Tibial nerve (tissue), 4 donors: ENCODE results near the gene SLC25A36. TPM values are rescaled to one million over a fixed set of nuclear protein-coding genes. Genes with fewer than 3 reads are reported as not detected.
"Not testable (repeated sequence)": the region's sequence is repeated elsewhere in the genome, so short reads cannot be mapped to it uniquely, and the experiment has no call there.

Experiments used
- DNase-seq, 2 donors: peaks; one replicate each; pipeline ENCODE4 v3.0.0-alpha.2; 2019; ENCODE audit warnings: low spot score in 2 of 2
- H3K27ac ChIP-seq, 4 donors: fragments of 200-600 bp; sonication (generic) in 3 of 4; one replicate each; pipeline ENCODE4 v1.5.1; 2017 to 2019; ENCODE audit warnings: mild to moderate bottlenecking in 1 of 4
- H3K27me3 ChIP-seq, 2 donors: fragments of 200-600 bp; sonication (generic) in 1 of 2; one replicate each; pipeline versions ENCODE4 v1.5.1 to v1.6.0; 2017 to 2019
- H3K36me3 ChIP-seq, 3 donors: fragments of 200-600 bp; sonication (generic); one replicate each; pipeline ENCODE4 v1.5.1; 2018 to 2019
- H3K4me1 ChIP-seq, 4 donors: fragments of 200-600 bp; sonication (generic) in 3 of 4; one replicate each; pipeline ENCODE4 v1.5.1; 2017 to 2019
- H3K4me3 ChIP-seq, 4 donors: fragments of 200-600 bp; sonication (generic) in 3 of 4; one replicate each; pipeline ENCODE4 v1.5.1; 2017 to 2019; ENCODE audit warnings: mild to moderate bottlenecking in 1 of 4, moderate library complexity in 1 of 4
- H3K9me3 ChIP-seq, 4 donors: fragments of 200-600 bp; sonication (generic) in 3 of 4; one replicate each; pipeline ENCODE4 v1.5.1; 2017 to 2019
- CTCF ChIP-seq, 5 experiments: fragments of 200-600 bp in 3 of 5; fragments of 450-650 bp in 2 of 5; sonication (generic) in 3 of 5; IDR thresholded peaks; one replicate each; pipeline ENCODE4 v1.5.1; 2016 to 2019; ENCODE audit warnings: antibody characterized with exemption in 5 of 5, mild to moderate bottlenecking in 3 of 5, moderate library complexity in 2 of 5
- EP300 ChIP-seq, 2 donors: sonication (generic); formaldehyde crosslinking; IDR thresholded peaks; one replicate each; pipeline ENCODE4 v1.6.1; 2017; ENCODE audit warnings: antibody characterized with exemption in 2 of 2, mild to moderate bottlenecking in 1 of 2
- POLR2A ChIP-seq, 2 donors: fragments of 450-650 bp; IDR thresholded peaks; one replicate each; pipeline ENCODE4 v1.6.1; 2017; ENCODE audit warnings: antibody characterized with exemption in 2 of 2, mild to moderate bottlenecking in 2 of 2, moderate library complexity in 2 of 2
- WGBS, 2 donors: methylation state at CpG; one replicate each; pipeline ENCODE4 v1.1.5; 2018; 5-methylcytosine and 5-hydroxymethylcytosine counted together
- total RNA-seq, 4 donors: library from RNA; depleted of rRNA; stranded (reverse); fragments of >200 nt; gene quantifications; one replicate each; pipeline ENCODE4 v1.1.0, GENCODE V29; 2016

The SLC25A36 gene
- total RNA-seq, 4 donors from 2014 or later: 68.0 to 132 (median 115) TPM

DNA sequence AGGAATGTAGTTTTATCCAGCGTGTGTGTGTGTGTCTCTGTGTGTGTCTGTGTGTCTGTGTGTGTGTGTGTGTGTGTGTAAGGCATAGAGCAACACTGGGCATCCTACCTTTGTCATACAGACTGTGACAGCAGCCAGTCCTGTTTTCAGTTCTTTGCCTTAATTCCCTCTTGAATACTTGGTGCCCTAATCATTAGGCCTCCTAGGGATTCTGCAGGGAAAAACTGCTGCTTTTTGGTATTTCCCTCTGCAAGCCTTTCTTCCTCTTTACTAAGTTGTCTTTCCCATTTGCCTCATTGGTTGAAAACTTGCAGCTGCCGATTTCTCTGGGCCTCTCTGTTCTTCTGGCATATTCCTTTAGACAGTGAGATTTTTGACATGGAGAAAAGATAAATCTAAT, 9.2 kb downstream of the SLC25A36 start:
- WGBS, 2 donors: 80 to 81% methylated on average over 2 of the region's 2 CpGs
- TF ChIP-seq POLR2A (IDR thresholded peaks at IDR 0.05) (no peak), CTCF (IDR thresholded peaks at IDR 0.05) (no peak), EP300 (IDR thresholded peaks at IDR 0.05) (no peak)
- no peaks in the 10 kb centered on the region for H3K9me3 ChIP-seq
- peaks cover 0 to 81% (median 7%) of the 10 kb centered on the region in 4 donors for H3K4me1 ChIP-seq
- no peak for DNase-seq
- no peak overlapping the region for H3K27ac ChIP-seq
- no peak overlapping the region for H3K4me3 ChIP-seq
- H3K27me3 ChIP-seq: no peaks in the 10 kb centered on the region
- H3K36me3 ChIP-seq: no peaks in the 10 kb centered on the region

DNA sequence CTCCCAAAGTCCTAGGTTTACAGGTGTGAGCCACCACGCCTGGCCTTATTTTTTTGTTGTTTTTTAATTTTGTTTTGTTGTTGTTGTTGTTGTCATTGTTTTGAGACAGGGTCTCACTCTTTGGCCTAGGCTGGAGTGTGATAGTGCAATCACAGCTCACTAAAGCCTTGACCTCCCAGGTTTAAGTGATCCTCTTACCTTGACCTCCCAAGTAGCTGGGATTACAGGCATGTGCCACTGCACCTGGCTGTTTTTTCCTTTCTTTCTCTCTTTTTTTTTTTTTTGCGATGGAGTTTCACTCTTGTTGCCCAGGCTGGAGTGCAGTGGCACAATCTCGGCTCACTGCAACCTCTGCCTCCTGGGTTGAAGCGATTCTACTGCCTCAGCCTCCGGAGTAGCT, 10.1 kb downstream of the SLC25A36 start:
- not testable (repeated sequence) for H3K9me3 ChIP-seq, H3K27ac ChIP-seq, H3K4me3 ChIP-seq, DNase-seq, H3K27me3 ChIP-seq, H3K36me3 ChIP-seq
- WGBS, 2 donors: 92 to 97% methylated on average over 5 of the region's 5 CpGs
- H3K4me1 ChIP-seq: peaks cover 0 to 81% (median 3%) of the 10 kb centered on the region in 4 donors

DNA sequence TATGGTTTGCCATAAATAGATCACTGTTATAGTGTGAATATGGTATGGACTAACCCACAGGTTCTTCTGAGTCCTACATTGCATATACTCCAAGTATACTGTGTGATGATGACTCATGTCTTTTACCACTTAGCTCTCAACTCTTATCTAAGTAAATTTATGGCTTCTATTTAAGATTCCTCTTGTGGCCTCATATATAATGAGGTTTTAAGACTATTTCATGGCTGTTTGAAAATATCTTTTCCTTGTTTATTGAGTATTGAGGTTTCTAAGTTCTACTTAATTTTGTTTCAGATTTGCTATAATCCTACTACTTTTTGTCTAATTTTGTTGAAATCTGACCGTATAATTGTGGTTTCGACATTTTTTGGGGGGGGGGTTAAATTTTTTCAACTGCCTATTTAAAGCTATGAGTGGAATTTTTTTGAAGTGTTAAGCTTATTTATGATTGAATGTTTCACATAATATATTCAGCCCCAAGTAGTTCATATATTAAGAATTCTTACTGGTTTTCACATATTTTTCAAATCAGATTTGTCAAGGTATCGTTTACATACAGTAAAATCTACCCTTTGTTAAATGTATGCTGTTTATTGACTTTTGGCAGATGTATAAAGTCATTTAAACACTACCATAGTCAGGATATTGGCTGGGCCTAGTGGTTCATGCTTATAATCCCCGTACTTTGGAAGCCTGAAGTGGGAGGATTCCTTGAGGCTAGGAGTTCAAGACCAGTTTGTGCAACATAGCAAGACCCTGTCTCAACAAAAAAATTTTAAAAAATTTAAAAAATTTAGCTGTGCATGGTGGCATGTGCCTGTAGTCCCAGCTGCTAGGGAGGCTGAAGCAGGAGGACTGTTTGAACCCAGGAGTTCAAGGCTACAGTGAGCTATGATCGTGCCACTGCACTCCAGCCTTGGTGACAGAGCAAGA, 11.7 kb downstream of the SLC25A36 start:
- Histone ChIP-seq H3K4me1 (peaks cover 0 to 74% (median 3%) of the 10 kb centered on the region in 4 donors), H3K27ac (no peak overlapping the region), H3K4me3 (no peak overlapping the region), H3K36me3 (peaks cover 0 to 5% (median 0%) of the 10 kb centered on the region in 3 donors), H3K27me3 (no peaks in the 10 kb centered on the region), H3K9me3 (no peaks in the 10 kb centered on the region)
- TF ChIP-seq POLR2A (IDR thresholded peaks at IDR 0.05) (no peak), CTCF (IDR thresholded peaks at IDR 0.05) (no peak), EP300 (IDR thresholded peaks at IDR 0.05) (no peak)
- DNase-seq: no peak
- WGBS, 2 donors: 82 to 89% methylated on average over 5 of the region's 5 CpGs

GRCh38 chr3:140954576-140954975, 12.9 kb downstream of the SLC25A36 start:
- Histone ChIP-seq H3K36me3 (peaks cover 0 to 8% (median 0%) of the 10 kb centered on the region in 3 donors), H3K27ac (no peak overlapping the region), H3K4me3 (no peak overlapping the region), H3K9me3 (no peaks in the 10 kb centered on the region), H3K4me1 (peaks cover 0 to 61% (median 0%) of the 10 kb centered on the region in 4 donors), H3K27me3 (no peaks in the 10 kb centered on the region)
- WGBS, 2 donors: 79 to 83% methylated on average over 2 of the region's 2 CpGs
- no peak for DNase-seq
- TF ChIP-seq CTCF (IDR thresholded peaks at IDR 0.05): no peak
- TF ChIP-seq EP300 (IDR thresholded peaks at IDR 0.05): no peak
- no peak for TF ChIP-seq POLR2A (IDR thresholded peaks at IDR 0.05)

DNA sequence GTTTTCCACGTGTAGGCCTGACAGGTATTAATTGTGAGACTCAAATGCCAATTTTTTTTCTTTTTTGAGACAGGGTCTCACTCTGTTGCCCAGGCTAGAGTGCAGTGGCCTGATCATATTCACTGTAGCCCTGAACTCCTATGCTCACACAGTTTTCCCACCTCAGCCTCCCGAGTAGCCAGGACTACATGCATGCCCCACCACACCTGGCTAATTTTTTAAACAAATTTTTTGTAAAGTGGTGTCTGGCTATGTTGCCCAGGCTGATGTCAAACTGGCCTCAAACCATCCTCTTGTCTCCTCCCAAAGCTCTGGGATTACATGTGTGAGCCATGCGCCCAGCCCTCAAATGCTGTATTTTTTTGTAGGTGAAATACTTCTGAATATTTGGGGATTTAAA, 14.0 kb downstream of the SLC25A36 start:
- H3K9me3 ChIP-seq: no peaks in the 10 kb centered on the region
- no peaks in the 10 kb centered on the region for H3K27me3 ChIP-seq
- 91 to 94% methylated on average over 3 of the region's 3 CpGs for WGBS, 2 donors
- no peak overlapping the region for H3K27ac ChIP-seq
- H3K4me1 ChIP-seq: peaks cover 0 to 50% (median 0%) of the 10 kb centered on the region in 4 donors
- no peak overlapping the region for H3K4me3 ChIP-seq
- DNase-seq: no peak
- H3K36me3 ChIP-seq: peaks cover 0 to 18% (median 0%) of the 10 kb centered on the region in 3 donors
- TF ChIP-seq EP300 (IDR thresholded peaks at IDR 0.05): no peak

DNA sequence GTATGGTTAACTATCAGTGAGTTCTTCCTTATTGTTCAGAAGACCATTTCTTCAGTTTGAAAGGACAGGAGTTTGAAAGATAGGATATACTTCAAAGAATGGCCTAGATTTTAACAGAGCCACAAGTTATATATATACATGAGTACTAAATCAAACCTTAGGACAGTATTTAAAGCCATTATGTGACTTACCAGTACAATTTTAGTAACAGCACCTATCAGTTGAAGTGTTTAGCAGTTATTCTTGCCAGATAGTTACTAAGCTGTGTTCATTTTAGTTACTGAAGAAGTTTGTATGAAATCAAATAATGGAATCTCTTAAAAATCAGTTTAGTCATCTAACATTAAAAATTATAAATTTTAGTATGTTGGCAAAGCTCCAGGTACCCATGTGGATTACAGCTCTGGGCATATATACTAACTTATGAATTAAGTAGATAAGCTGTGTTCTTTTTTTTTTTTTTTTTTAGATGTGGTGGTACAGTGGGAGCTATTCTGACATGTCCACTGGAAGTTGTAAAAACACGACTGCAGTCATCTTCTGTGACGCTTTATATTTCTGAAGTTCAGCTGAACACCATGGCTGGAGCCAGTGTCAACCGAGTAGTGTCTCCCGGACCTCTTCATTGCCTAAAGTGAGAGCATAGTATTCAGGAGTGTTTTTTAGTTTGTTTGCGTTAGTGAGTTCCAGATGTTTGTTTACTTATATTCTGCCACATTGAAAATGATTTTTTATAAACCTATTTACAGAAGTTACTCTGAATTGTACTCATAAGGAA, 14.6 kb downstream of the SLC25A36 start:
- Histone ChIP-seq H3K4me1 (peaks cover 0 to 44% (median 0%) of the 10 kb centered on the region in 4 donors), H3K36me3 (peaks cover 0 to 21% (median 0%) of the 10 kb centered on the region in 3 donors), H3K4me3 (no peak overlapping the region), H3K27me3 (no peaks in the 10 kb centered on the region), H3K27ac (no peak overlapping the region), H3K9me3 (no peaks in the 10 kb centered on the region)
- TF ChIP-seq CTCF (IDR thresholded peaks at IDR 0.05) (no peak), EP300 (IDR thresholded peaks at IDR 0.05) (no peak), POLR2A (IDR thresholded peaks at IDR 0.05) (no peak)
- DNase-seq: no peak
- WGBS, 2 donors: 81 to 84% methylated on average over 5 of the region's 5 CpGs
